Uterus (tissue), 2 donors: ENCODE results near the gene RABGAP1L.

Experiments used
- CTCF ChIP-seq, 4 experiments: fragments of 200-600 bp in 2 of 4; fragments of 450-650 bp in 2 of 4; sonication (generic) in 2 of 4; IDR thresholded peaks; one replicate each; pipeline ENCODE4 v1.5.1; 2016 to 2019; ENCODE audit warnings: antibody characterized with exemption in 4 of 4, mild to moderate bottlenecking in 2 of 4, moderate library complexity in 1 of 4
- POLR2A ChIP-seq, 2 donors: fragments of 450-650 bp; IDR thresholded peaks; one replicate each; pipeline ENCODE4 v1.6.1; 2016; ENCODE audit warnings: antibody characterized with exemption in 2 of 2, mild to moderate bottlenecking in 1 of 2, moderate library complexity in 1 of 2

- no peak for TF ChIP-seq POLR2A (IDR thresholded peaks at IDR 0.05)
- TF ChIP-seq CTCF (IDR thresholded peaks at IDR 0.05) = no peak
These were observed 424.0 kb downstream of the RABGAP1L start for GRCh38 chr1:174583316-174583715.
